Activated T-cell treated with anti-CD3 and anti-CD28 coated beads, Interleukin-2, amount 50 U/mL, for 4 hours (primary cell): Measurements from ENCODE around the gene ASPDH. TPM values are rescaled to one million over a fixed set of nuclear protein-coding genes. Genes with fewer than 3 reads are reported as not detected.
"Not testable (repeated sequence)": the region's sequence is repeated elsewhere in the genome, so short reads cannot be mapped to it uniquely, and the experiment has no call there.

Experiments used
- ATAC-seq, 2 donors: fragments of 200-7000 bp; cut with Tn5 transposase; one replicate each; pipeline ENCODE4 v1.10.0; 2021
- DNase-seq: peaks from one replicate; pipeline ENCODE4 v3.0.0-alpha.2; 2020
- H3K27me3 Mint-ChIP-seq: one replicate; pipeline ENCODE4 v1.8.0; 2021; ENCODE audit warnings: low read depth, mixed read lengths
- H3K36me3 Mint-ChIP-seq: one replicate; pipeline ENCODE4 v1.8.0; 2022; ENCODE audit warnings: mixed read lengths; ENCODE audit not compliant: insufficient read depth
- H3K4me1 Mint-ChIP-seq: one replicate; pipeline ENCODE4 v1.8.0; 2021; ENCODE audit warnings: low read depth, mixed read lengths
- H3K4me3 Mint-ChIP-seq: one replicate; pipeline ENCODE4 v1.8.0; 2021; ENCODE audit warnings: mild to moderate bottlenecking, moderate library complexity, mixed read lengths
- H3K9me3 Mint-ChIP-seq: one replicate; pipeline ENCODE4 v1.8.0; 2021; ENCODE audit warnings: mixed read lengths
- total RNA-seq, 3 donors: library from RNA; stranded (reverse); gene quantifications; one replicate each; pipeline ENCODE4 v1.2.1, GENCODE V29; 2021

Gene ASPDH
- total RNA-seq, 3 donors from 2014 or later, result not detected

DNA sequence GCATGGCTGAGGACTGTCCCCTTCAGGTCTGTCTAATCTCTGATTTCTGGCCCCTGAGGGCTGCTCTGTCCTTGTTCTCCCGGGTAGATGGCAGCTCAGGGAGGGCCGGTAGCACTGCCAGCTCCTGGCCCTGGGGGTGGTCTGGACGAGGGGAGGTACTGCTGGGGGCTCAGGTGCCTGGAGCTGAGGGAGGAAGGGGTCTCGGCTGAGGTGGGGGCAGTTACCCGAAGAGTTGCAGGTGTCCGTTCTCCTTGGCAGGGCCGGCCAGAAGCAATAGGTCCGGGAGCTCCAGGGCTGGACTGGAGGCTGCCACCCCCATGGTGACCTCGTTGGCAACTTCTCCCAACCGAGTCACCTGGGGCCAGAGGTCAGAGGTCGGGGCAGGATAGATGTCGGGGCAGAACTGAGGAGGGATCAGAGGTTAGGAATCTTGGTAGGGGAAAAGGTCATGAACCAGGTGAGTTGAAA lies 38.6 kb downstream of the ASPDH start:
- H3K36me3 Mint-ChIP-seq, result peaks cover 6% of the 10 kb centered on the region
- no peaks in the 10 kb centered on the region for H3K9me3 Mint-ChIP-seq
- H3K27me3 Mint-ChIP-seq, result no peaks in the 10 kb centered on the region
- DNase-seq (no peak), ATAC-seq (no peak)
- H3K4me3 Mint-ChIP-seq, result peak overlapping the region; percentile 93
- peaks cover 19% of the 10 kb centered on the region for H3K4me1 Mint-ChIP-seq

DNA sequence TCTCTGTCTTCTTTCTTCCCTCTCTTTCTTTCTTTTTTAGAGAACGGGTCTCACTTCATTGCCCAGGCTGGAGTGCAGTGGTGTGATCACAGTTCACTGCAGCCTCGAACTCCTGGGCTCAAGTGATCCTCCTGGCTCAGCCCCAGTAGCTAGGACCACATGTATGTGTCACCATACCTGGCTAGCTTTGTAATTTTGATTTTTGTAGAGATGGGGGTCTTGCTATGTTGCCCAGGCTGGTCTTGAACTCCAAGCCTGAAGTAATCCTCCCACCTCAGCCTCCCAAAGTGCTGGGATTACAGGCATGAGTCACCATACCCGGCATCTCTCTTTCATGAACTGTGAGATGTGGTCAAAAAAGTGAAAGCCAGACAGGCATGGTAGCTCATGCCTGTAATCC lies 40.4 kb downstream of the ASPDH start:
- not testable (repeated sequence) for ATAC-seq, H3K36me3 Mint-ChIP-seq, DNase-seq, H3K27me3 Mint-ChIP-seq, H3K4me3 Mint-ChIP-seq, H3K9me3 Mint-ChIP-seq
- H3K4me1 Mint-ChIP-seq, result peaks cover 16% of the 10 kb centered on the region

DNA sequence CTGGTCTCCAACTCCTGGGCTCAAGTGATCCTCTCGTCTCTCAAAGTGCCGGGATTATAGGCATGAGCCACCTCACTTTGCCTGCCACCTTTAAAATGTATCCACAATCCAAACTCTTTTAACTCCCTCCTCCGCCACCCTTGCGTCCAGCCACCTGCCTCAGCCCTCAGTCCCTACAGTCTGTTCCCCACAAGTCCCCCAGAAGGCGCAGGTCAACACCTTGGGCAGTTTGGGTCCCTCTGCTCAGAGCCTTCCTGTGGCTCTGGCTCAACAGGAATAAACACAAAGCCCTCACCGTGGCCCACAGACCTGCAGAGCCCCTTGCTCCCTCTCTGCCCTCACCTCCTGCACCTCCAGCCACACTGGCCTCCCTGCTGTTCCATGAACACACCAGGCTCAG lies 44.9 kb downstream of the ASPDH start:
- H3K4me3 Mint-ChIP-seq, result no peak overlapping the region
- no peak for ATAC-seq
- no peaks in the 10 kb centered on the region for H3K36me3 Mint-ChIP-seq
- no peaks in the 10 kb centered on the region for H3K4me1 Mint-ChIP-seq
- no peaks in the 10 kb centered on the region for H3K9me3 Mint-ChIP-seq
- H3K27me3 Mint-ChIP-seq, result peaks cover 7% of the 10 kb centered on the region
- no peak for DNase-seq

DNA sequence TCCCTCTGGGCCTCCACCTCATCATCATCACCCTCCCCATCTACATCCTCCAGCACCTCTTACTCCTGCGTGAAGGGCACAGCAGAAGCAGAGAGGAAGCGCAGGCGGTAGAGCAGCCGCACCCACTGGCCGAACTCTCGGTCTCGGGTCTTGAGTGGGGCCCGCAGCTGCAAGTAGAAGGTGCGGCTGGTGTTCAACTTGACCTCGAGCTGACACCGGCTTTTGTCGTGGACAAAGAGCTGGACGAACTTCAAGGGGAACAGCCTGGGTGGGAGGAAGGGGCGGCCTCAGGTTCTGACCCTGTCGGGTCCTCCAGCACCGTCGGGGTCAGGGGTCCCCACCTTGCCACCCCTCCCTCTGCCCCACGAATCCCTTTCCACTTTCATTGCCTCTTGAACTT lies 46.1 kb downstream of the ASPDH start:
- DNase-seq (no peak), ATAC-seq (no peak)
- H3K4me3 Mint-ChIP-seq, result no peak overlapping the region
- no peaks in the 10 kb centered on the region for H3K4me1 Mint-ChIP-seq
- peaks cover 8% of the 10 kb centered on the region for H3K27me3 Mint-ChIP-seq
- no peaks in the 10 kb centered on the region for H3K36me3 Mint-ChIP-seq
- H3K9me3 Mint-ChIP-seq, result no peaks in the 10 kb centered on the region

DNA sequence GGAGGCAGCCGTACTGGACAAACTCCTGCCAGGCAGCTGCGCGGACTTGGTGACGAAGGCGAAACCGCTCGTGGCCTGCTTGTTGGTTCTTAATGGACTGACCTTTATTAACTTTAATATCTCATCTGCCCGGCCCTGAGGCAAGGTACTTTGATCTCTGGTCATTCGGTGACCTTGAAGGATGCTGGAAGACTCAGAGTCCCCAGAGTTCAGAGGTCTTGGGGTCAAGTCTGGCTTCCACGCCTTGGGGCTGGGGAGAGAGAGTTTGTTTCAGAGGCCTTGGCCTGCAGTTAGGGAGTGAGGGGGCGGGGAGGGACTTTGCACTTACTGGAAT lies 47.0 kb downstream of the ASPDH start:
- Mint-ChIP-seq H3K27me3 (peaks cover 12% of the 10 kb centered on the region), H3K36me3 (no peaks in the 10 kb centered on the region), H3K4me3 (no peak overlapping the region), H3K4me1 (no peaks in the 10 kb centered on the region), H3K9me3 (no peaks in the 10 kb centered on the region)
- DNase-seq (no peak), ATAC-seq (no peak)

DNA sequence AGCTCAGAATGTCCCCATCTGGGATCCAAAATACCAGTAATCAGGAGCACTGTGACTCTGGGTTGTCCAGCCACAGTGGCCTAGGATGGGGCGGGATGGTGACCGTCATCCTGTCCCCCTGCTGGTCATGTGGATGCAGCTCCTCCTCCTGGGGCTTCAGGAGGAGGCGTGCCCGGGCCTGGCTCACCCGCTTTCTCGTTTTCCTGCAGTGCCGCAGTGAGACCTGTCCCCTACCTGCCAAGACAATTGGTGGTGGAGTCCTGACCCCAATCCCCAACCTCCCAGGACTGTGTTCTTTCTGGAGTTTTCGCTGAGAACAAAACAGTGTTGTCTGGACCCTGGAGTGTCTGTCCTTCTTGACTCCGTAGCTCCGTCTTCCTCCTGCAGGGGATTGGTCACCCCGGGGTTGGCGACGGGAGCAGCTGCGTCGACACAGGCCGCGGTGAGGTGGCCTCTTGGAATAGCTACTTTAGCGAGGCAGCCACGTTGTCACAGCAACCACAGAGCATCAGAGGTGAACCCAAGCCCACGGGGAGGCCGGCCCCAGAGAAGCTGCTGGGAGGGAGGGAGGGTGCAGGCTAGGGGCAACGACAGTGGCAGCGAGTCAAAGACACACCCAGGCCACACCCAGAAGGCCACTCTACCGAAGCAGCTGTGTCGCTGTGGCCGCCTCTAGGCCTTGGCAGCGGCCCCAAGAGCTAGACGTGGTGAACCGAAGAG lies 47.6 kb downstream of the ASPDH start:
- H3K36me3 Mint-ChIP-seq, result no peaks in the 10 kb centered on the region
- H3K9me3 Mint-ChIP-seq, result no peaks in the 10 kb centered on the region
- ATAC-seq (no peak), DNase-seq (no peak)
- peaks cover 15% of the 10 kb centered on the region for H3K27me3 Mint-ChIP-seq
- H3K4me3 Mint-ChIP-seq, result no peak overlapping the region
- H3K4me1 Mint-ChIP-seq, result no peaks in the 10 kb centered on the region

DNA sequence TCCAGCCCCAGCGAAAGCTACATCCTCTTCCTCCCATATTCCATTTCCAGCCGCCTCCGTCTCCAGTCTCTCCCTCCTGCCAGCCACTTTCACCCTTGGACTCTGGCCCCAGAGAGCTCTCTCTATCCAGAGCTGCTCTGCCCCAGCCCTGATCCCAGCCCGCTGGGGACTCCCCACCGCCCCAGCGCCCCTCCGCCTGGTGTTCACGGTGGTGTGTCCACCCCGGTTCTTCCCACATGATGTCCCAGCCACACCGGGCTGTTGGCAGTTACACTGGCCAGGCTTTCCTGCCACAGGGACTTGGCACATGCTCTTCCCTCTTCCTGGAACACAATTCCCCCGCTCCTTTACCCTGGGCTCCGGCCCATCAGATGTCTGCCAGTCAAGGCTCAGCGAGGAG lies 48.7 kb downstream of the ASPDH start:
- peaks cover 4% of the 10 kb centered on the region for H3K4me1 Mint-ChIP-seq
- H3K9me3 Mint-ChIP-seq, result no peaks in the 10 kb centered on the region
- peaks cover 22% of the 10 kb centered on the region for H3K27me3 Mint-ChIP-seq
- ATAC-seq (no peak), DNase-seq (no peak)
- no peaks in the 10 kb centered on the region for H3K36me3 Mint-ChIP-seq
- H3K4me3 Mint-ChIP-seq, result no peak overlapping the region

DNA sequence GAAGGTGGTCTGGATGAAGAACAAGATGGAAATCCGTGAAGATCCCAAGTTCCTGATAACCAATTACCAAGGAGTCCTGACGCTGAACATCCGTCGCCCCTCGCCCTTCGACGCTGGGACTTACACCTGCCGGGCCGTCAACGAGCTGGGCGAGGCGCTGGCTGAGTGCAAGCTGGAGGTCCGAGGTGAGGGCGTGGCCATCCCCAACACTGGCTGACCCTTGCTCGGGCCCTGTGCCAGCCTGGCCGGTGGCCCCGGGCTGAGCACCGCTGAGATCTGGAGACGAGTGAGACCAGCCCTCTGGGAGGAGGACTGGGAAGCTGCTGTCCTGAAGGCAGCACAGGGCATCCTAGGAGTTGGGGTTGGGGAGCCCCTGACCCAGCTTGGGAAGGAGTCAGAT lies 49.4 kb downstream of the ASPDH start:
- ATAC-seq, result no peak

DNA sequence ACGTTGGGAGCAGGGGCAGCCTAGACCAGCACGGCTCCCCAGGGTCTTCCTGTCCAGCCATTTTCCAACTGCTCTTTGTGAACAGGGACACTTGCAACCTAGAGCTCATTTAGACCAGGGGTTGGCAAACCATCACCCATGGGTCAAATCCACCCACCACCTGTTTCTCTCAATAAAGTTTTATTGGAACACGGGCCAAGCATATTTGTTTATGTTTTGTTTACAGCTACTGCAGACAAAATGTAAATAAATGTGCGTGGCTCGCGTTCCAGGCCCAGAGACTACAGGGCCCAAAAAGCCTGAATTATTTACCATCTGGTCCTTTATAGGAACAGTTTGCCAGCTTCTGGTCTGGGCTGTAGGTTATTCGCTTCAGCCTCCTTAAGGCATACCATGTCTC lies 50.7 kb downstream of the ASPDH start:
- ATAC-seq, result no peak
- no peaks in the 10 kb centered on the region for H3K9me3 Mint-ChIP-seq
- H3K4me1 Mint-ChIP-seq, result peaks cover 6% of the 10 kb centered on the region
- no peak overlapping the region for H3K4me3 Mint-ChIP-seq
- no peaks in the 10 kb centered on the region for H3K36me3 Mint-ChIP-seq
- H3K27me3 Mint-ChIP-seq, result peaks cover 29% of the 10 kb centered on the region
- DNase-seq, result no peak

More for the DNA sequence above, 49.4 kb downstream of the ASPDH start:
- Mint-ChIP-seq H3K27me3 (peaks cover 25% of the 10 kb centered on the region), H3K4me1 (peaks cover 6% of the 10 kb centered on the region), H3K36me3 (no peaks in the 10 kb centered on the region), H3K4me3 (no peak overlapping the region), H3K9me3 (no peaks in the 10 kb centered on the region)
- no peak for DNase-seq

Other genes starting within 250 kb of the ASPDH start
- gene KCNC3, start 184.5 kb downstream of the ASPDH start, total RNA-seq, result 1 to 10 TPM; 4.1 to 5.6 (median 4.6) TPM
- gene NAPSA, start 148.3 kb downstream of the ASPDH start, total RNA-seq, result 10 to 100 TPM in 2 of 3 donors, 1 to 10 TPM in 1; 9.1 to 21.1 (median 10.4) TPM
- gene NR1H2, start 137.5 kb downstream of the ASPDH start, total RNA-seq, result 100 to 1,000 TPM; 106 to 107 (median 106) TPM
- gene POLD1, start 129.6 kb downstream of the ASPDH start, total RNA-seq, result 100 to 1,000 TPM; 182 to 246 (median 214) TPM
- gene SPIB, start 95.0 kb downstream of the ASPDH start, total RNA-seq, result 1 to 10 TPM; 1.9 to 6.7 (median 2.1) TPM
- gene MYBPC2, start 81.0 kb downstream of the ASPDH start, total RNA-seq, result under 1 TPM in 2 of 3 donors, not detected in 1; 0.08 to 0.60 TPM
- gene EMC10, start 37.4 kb downstream of the ASPDH start, total RNA-seq, result 100 to 1,000 TPM; 111 to 122 (median 117) TPM
- under 1 TPM; 0.26 to 0.84 (median 0.66) TPM for gene GARIN5A, start 37.1 kb downstream of the ASPDH start, total RNA-seq
- 10 to 100 TPM; 51.7 to 59.4 (median 55.6) TPM for gene JOSD2, start 2.7 kb downstream of the ASPDH start, total RNA-seq
- gene LRRC4B, start 54.5 kb upstream of the ASPDH start, total RNA-seq, result not detected
- gene SYT3, start 126.0 kb upstream of the ASPDH start, total RNA-seq, result 1 to 10 TPM in 1 of 3 donors, under 1 TPM in 2; 0.35 to 1.2 (median 0.66) TPM
- under 1 TPM in 1 of 3 donors, not detected in 2; 0.95 TPM for gene C19orf81, start 135.5 kb upstream of the ASPDH start, total RNA-seq
- gene SHANK1, start 205.9 kb upstream of the ASPDH start, total RNA-seq, result under 1 TPM in 1 of 3 donors, not detected in 2; 0.03 TPM
- gene CLEC11A, start 209.5 kb upstream of the ASPDH start, total RNA-seq, result 1 to 10 TPM in 2 of 3 donors, under 1 TPM in 1; 0.52 to 1.4 (median 1.4) TPM